ENCODE results near the gene FOXR1.
A peak's percentile ranks its signal among the peaks of the same experiment; 100 is the strongest.

The FOXR1 gene

DNA sequence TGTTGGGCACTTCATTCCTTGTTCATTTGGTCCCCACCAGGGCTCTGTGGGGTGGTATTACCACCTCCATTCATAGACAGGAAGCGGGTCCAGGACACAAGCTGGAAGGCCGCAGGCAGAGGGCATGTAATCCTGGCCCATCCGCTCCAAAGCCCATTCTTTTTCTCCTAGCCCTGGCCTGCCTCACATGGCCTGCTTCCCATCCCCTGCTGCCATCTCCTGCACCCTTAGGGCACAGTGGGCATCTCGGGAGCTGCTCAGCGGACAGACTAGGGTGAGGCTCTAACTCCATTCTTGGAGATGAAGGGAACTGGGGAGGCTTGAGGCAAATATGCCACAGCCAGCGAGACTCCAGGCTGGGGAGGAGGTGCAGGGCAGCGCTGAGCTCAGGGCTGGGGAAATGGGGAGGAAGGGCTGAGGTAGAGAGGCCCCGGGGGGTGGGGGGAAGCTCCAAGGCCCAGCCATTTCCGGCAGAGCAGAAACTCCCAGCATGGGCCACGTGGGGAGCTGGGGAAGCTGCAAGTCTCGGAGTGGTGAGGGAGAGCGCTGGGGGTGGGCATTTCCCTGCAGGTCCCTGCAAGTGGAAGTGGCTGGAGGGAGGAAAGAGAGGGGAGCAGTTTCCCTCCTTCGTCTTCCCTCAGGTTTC lies 31.5 kb upstream of the FOXR1 start (continued):
- TF ChIP-seq, protein P1, sequence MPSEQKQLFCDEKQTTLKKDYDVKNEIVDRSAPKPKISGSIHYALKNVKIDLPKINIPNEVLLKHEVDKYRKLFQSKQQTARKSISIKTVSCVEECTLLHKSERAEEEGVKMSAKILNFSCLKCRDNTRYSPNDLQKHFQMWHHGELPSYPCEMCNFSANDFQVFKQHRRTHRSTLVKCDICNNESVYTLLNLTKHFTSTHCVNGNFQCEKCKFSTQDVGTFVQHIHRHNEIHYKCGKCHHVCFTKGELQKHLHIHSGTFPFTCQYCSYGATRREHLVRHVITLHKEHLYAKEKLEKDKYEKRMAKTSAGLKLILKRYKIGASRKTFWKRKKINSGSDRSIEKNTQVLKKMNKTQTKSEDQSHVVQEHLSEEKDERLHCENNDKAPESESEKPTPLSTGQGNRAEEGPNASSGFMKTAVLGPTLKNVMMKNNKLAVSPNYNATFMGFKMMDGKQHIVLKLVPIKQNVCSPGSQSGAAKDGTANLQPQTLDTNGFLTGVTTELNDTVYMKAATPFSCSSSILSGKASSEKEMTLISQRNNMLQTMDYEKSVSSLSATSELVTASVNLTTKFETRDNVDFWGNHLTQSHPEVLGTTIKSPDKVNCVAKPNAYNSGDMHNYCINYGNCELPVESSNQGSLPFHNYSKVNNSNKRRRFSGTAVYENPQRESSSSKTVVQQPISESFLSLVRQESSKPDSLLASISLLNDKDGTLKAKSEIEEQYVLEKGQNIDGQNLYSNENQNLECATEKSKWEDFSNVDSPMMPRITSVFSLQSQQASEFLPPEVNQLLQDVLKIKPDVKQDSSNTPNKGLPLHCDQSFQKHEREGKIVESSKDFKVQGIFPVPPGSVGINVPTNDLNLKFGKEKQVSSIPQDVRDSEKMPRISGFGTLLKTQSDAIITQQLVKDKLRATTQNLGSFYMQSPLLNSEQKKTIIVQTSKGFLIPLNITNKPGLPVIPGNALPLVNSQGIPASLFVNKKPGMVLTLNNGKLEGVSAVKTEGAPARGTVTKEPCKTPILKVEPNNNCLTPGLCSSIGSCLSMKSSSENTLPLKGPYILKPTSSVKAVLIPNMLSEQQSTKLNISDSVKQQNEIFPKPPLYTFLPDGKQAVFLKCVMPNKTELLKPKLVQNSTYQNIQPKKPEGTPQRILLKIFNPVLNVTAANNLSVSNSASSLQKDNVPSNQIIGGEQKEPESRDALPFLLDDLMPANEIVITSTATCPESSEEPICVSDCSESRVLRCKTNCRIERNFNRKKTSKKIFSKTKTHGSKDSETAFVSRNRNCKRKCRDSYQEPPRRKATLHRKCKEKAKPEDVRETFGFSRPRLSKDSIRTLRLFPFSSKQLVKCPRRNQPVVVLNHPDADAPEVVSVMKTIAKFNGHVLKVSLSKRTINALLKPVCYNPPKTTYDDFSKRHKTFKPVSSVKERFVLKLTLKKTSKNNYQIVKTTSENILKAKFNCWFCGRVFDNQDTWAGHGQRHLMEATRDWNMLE (tag by site-specific recombination; conservative IDR thresholded peaks at IDR 0.05; ENCODE audit: low read depth): no peak
- no peak for TF ChIP-seq ZNF785 (tag by site-specific recombination; IDR thresholded peaks at IDR 0.05)
- 0 out of 2 replicates have a peak, but pooled peaks have one; percentile 13 for TF ChIP-seq ZIC2 (tag by site-specific recombination; IDR thresholded peaks at IDR 0.05)
- peak; percentile 60 for TF ChIP-seq ZNF341 (tag by site-specific recombination; IDR thresholded peaks at IDR 0.05; ENCODE audit: low read depth)
- no peak for TF ChIP-seq SETDB1 (IDR thresholded peaks at IDR 0.05; ENCODE audit: insufficient read length, low read length)
- TF ChIP-seq, protein P2, sequence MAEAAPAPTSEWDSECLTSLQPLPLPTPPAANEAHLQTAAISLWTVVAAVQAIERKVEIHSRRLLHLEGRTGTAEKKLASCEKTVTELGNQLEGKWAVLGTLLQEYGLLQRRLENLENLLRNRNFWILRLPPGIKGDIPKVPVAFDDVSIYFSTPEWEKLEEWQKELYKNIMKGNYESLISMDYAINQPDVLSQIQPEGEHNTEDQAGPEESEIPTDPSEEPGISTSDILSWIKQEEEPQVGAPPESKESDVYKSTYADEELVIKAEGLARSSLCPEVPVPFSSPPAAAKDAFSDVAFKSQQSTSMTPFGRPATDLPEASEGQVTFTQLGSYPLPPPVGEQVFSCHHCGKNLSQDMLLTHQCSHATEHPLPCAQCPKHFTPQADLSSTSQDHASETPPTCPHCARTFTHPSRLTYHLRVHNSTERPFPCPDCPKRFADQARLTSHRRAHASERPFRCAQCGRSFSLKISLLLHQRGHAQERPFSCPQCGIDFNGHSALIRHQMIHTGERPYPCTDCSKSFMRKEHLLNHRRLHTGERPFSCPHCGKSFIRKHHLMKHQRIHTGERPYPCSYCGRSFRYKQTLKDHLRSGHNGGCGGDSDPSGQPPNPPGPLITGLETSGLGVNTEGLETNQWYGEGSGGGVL (tag by site-specific recombination; IDR thresholded peaks at IDR 0.05): peak; percentile 69
- no peak for TF ChIP-seq ZSCAN30 (tag by site-specific recombination; IDR thresholded peaks at IDR 0.05)
- no peak for TF ChIP-seq ZNF394 (tag by site-specific recombination; IDR thresholded peaks at IDR 0.05; ENCODE audit: borderline replicate concordance)
- TF ChIP-seq ZNF571 (tag by site-specific recombination; IDR thresholded peaks at IDR 0.05): no peak
- peak; percentile 33; the same call in 1 of the 2 replicates for TF ChIP-seq GLIS1 (tag by site-specific recombination; IDR thresholded peaks at IDR 0.05)
- TF ChIP-seq SCRT2 (tag by site-specific recombination; IDR thresholded peaks at IDR 0.05): no peak
- TF ChIP-seq, protein P3, sequence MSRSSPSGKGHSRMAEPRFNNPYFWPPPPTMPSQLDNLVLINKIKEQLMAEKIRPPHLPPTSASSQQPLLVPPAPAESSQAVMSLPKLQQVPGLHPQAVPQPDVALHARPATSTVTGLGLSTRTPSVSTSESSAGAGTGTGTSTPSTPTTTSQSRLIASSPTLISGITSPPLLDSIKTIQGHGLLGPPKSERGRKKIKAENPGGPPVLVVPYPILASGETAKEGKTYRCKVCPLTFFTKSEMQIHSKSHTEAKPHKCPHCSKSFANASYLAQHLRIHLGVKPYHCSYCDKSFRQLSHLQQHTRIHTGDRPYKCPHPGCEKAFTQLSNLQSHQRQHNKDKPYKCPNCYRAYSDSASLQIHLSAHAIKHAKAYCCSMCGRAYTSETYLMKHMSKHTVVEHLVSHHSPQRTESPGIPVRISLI (tag by site-specific recombination; IDR thresholded peaks at IDR 0.05): no peak
- TF ChIP-seq ZNF302 (tag by site-specific recombination; IDR thresholded peaks at IDR 0.05; ENCODE audit: low read depth): no peak
- TF ChIP-seq ZNF561 (tag by site-specific recombination; IDR thresholded peaks at IDR 0.05; ENCODE audit: borderline replicate concordance): no peak
- TF ChIP-seq ZNF768 (tag by site-specific recombination; IDR thresholded peaks at IDR 0.05): no peak
- TF ChIP-seq GLI2 (tag by site-specific recombination; IDR thresholded peaks at IDR 0.05; ENCODE audit: borderline replicate concordance, low read depth): no peak
- no peak for TF ChIP-seq YY2 (tag by site-specific recombination; IDR thresholded peaks at IDR 0.05)
- TF ChIP-seq ZBTB20 (tag by site-specific recombination; IDR thresholded peaks at IDR 0.05): no peak
- TF ChIP-seq ZNF747 (tag by site-specific recombination; IDR thresholded peaks at IDR 0.05): no peak
- TF ChIP-seq ZNF214 (tag by site-specific recombination; IDR thresholded peaks at IDR 0.05; ENCODE audit: borderline replicate concordance): no peak
- no peak for TF ChIP-seq ZNF433 (tag by site-specific recombination; IDR thresholded peaks at IDR 0.05; ENCODE audit: low read depth)
- TF ChIP-seq ZNF37A (tag by site-specific recombination; IDR thresholded peaks at IDR 0.05): no peak
- TF ChIP-seq, protein P4, sequence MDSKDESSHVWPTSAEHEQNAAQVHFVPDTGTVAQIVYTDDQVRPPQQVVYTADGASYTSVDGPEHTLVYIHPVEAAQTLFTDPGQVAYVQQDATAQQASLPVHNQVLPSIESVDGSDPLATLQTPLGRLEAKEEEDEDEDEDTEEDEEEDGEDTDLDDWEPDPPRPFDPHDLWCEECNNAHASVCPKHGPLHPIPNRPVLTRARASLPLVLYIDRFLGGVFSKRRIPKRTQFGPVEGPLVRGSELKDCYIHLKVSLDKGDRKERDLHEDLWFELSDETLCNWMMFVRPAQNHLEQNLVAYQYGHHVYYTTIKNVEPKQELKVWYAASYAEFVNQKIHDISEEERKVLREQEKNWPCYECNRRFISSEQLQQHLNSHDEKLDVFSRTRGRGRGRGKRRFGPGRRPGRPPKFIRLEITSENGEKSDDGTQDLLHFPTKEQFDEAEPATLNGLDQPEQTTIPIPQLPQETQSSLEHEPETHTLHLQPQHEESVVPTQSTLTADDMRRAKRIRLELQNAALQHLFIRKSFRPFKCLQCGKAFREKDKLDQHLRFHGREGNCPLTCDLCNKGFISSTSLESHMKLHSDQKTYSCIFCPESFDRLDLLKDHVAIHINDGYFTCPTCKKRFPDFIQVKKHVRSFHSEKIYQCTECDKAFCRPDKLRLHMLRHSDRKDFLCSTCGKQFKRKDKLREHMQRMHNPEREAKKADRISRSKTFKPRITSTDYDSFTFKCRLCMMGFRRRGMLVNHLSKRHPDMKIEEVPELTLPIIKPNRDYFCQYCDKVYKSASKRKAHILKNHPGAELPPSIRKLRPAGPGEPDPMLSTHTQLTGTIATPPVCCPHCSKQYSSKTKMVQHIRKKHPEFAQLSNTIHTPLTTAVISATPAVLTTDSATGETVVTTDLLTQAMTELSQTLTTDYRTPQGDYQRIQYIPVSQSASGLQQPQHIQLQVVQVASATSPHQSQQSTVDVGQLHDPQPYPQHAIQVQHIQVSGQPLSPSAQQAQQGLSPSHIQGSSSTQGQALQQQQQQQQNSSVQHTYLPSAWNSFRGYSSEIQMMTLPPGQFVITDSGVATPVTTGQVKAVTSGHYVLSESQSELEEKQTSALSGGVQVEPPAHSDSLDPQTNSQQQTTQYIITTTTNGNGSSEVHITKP (tag by site-specific recombination; IDR thresholded peaks at IDR 0.05): peak; percentile 70
- no peak for TF ChIP-seq ZNF174 (tag by site-specific recombination; IDR thresholded peaks at IDR 0.05)
- no peak for TF ChIP-seq ZXDB (tag by site-specific recombination; IDR thresholded peaks at IDR 0.05)

All from HEK293 (cell line).